Activated CD4-positive, alpha-beta T cell treated with anti-CD3 and anti-CD28 coated beads, Interleukin-2, amount 50 U/mL, for 16 hours (primary cell): Measurements from ENCODE around the gene ELAVL3.
A peak's percentile ranks its signal among the peaks of the same experiment; 100 is the strongest.
"Not testable (repeated sequence)": the region's sequence is repeated elsewhere in the genome, so short reads cannot be mapped to it uniquely, and the experiment has no call there.

ENCODE experiments used
- DNase-seq: peaks from one replicate; pipeline ENCODE4 v3.0.0-alpha.2; 2020

ELAVL3 gene

DNA sequence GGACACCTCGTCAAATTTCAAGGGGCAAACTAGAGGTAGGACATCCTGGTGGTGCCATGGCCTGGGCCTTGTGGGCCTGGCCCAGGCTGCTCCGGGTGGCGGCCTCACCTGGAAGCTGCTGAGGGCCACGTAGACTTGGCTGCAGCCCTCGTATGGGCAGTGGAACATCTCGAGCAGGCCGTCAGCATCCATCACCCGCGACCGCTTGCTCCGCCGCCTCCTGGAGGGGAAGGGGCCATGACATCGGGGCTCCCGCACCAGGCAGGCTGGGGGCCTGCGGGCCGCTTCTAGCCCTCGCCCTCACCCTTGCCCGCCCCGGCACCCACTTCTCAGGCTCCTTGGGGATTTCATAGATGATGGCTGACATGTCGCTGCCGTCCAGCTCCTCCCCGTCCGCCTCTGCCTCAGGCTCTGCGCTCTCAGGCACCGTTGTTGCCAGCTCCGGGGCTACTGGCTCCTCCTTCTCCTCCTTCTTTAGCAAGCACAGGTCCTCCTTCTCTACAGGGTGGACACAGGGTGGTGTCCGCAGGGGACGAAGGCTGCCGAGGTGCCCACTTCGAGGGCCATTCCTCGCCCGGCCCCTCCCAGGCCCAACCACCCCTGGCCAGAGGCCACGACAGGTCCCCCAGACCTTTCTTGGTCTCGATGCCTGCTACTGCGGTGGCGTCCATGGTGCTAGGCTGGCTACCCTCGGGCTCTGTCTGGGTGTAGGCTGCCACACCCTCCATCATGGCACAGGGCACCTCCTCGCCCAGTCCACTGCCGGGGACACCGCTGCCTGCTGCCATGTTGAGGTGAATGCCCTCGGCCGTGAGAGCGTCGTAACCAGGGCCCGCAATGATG is 6.0 kb upstream of the ELAVL3 start:
- no peak for DNase-seq

GRCh38 chr19:11485245-11485837 is 4.5 kb upstream of the ELAVL3 start:
- no peak for DNase-seq

- no peak for DNase-seq
Observed at GRCh38 chr19:11483366-11484111, 2.7 kb upstream of the ELAVL3 start.

DNA sequence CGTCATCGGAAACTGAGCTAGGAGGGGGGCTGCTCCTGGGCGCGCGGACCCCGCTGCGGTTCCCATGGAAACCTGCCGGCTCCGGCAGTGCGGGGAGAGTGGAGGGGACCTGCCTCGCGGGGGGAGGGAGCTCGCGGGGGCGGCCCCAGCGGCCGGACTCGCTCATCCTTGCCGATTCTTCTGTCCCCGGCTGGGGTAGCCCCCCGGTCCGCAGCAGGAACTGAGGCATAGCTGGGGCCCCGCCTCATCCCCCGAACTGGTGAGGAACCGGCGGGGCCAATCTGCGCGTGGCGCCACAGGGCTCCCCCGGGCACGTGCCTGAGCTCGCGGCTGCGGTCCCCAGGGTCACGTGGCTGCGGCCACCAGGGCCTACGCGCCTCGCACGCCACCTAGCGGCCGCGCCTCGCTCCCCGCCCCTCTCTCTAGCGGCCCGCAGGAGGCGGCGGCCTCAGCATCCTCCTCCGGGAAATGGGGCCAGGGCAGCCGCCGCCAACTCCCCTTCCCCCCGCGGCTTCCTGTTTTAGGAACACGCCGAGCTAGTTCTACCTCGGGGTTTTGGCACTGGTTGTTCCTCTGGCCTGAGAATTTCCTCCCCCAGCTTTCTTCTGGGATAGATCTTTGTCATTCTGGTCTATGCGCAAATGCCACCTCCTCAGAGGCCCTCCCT is 1.7 kb upstream of the ELAVL3 start:
- DNase-seq, result peak; percentile 92

DNA sequence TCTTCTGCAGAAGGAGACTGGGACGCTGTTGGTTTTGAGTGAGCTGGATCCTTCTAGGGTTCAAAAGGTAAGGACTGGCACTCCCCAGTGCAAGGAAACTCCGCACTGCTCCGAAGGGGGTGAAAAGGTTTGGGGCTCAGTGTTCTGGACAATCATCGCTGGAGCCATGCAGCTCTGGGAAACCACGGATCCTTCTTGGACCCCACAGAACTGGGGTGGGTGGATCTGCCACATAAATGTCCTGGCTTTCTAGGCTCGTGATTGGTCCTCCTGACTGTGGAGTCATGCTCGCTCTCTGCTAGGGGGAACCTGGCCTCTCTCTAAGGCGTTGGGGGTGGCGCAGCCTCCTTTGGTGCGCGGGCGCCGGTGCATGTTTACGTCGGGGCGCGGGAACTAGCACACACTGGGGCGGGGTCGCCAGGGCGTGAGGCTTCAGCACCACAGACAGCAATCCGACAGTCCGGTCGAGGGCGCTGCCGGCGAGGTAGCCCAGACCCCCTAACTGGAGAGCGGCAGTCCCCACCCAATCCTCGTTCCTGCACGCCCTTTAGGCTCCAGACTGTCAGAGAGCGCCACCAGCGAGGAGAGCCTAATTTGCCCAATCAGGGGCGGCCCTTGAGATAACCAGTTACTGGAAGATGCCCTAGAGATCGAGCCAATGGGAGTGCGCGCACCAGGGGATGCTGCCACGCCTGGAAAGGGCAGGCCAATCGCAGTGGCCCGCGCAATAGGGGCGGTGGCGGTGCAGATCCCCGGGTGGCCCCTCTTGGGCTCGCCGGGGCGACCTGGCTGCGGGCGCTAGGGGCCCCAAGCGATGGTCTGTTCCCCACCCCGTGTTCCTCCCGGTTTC is 913 bp upstream of the ELAVL3 start:
- peak; percentile 86 for DNase-seq

DNA sequence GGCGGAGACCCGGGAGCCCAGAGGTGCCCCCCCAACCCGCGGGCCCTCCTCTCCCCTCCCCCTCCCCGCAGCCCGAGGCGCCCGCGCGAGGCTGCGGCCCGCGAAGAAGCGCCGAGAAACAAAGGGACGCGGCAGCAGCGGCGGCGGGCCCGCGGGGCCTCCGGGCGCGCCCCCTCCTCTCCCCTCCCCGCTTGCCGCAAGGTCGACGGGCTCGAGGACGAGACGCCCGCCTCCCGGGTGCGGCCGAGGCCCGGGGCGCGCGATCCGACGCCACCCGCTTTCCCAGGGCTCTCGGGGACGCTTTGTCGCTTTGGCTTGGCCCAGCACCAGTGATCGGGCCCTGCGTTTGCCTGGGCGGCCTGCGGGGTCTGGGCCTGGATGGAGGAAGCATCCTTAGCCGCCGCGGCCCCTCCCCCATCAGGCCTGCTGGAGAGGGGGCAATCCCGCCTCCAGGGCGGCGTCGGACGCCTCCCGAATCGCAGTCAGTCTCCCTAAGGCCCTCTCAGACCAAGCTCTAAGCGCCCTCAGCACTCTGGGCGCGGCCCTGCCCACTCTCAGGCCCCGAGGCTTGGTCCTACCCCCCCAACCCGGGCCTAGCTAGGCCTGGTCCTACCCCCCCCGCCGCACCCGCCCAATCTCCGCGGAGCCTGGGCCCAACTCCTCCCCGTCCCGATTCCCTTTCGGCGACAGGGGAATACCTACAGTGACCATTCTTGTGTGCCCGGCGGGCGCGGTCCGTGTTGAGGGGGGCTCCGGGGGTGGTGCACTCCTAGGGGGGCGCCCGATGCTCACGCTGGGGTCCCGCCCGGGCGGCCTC is 740 bp downstream of the ELAVL3 start:
- no peak for DNase-seq

- peak; percentile 35 for DNase-seq
Observed at GRCh38 chr19:11479090-11479897, 1.6 kb downstream of the ELAVL3 start.

GRCh38 chr19:11478167-11479089 is 2.4 kb downstream of the ELAVL3 start:
- DNase-seq, result no peak

GRCh38 chr19:11475861-11476260 is 5.0 kb downstream of the ELAVL3 start:
- no peak for DNase-seq

DNA sequence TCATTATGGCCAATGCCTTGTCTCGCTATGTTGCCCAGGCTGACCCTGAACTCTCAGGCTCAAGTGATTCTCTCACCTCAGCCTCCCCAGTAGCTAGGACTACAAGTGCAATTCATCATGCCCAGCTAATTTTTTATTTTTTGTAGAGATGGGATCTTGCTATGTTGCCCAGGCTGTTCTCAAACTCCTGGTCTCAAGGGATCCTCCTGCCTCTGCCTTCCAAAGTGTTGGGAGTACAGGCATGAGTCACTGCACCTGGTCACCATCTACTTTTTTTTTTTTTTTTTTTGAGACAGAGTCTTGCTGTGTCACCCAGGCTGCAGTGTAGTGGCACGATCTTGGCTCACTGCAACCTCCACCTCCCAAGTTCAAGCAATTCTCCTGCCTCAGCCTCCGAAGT is 5.5 kb downstream of the ELAVL3 start:
- DNase-seq, result not testable (repeated sequence)

DNA sequence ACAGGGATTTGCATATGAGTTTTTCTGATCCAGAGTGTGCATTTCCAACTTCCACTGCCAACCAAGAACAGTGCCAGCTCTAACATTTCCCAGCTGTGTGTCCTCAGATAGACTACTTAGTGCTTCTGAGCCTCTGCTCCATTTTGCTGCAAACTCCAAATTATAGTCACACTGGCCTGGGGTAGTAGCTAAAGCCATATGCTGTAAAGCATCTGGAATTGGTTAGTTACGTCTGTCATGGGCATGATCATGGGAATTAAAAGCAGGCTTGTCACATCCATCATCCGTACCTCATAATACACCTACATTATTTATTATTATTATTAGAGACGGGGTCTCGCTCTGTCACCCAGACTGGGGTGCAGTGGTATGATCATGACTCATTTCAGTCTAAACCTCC is 7.1 kb downstream of the ELAVL3 start:
- DNase-seq, result no peak

GRCh38 chr19:11468266-11468845 is 12.5 kb downstream of the ELAVL3 start:
- not testable (repeated sequence) for DNase-seq

GRCh38 chr19:11465600-11465999 is 15.2 kb downstream of the ELAVL3 start:
- no peak for DNase-seq

- no peak for DNase-seq
Observed at GRCh38 chr19:11464333-11465265, 16.2 kb downstream of the ELAVL3 start.

DNA sequence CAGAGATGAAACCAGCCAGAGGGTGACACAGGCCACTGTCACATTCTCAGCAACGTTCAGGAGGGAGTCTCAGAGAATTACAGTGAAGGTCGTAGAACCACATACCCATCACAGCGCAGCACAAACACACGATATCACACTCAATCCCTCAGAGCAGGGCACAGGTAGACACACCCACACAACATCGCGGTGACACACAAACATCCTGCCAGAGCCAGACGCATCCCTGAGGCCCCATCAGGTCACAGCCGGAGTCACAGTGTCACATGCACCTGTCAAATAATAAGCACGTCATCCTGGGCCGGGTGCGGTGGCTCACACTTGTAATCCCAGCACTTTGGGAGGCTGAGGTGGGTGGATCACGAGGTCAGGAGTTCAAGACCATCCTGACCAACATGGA is 17.5 kb downstream of the ELAVL3 start:
- DNase-seq, result no peak

GRCh38 chr19:11461453-11461852 is 19.4 kb downstream of the ELAVL3 start:
- DNase-seq, result no peak

GRCh38 chr19:11460207-11460606 is 20.6 kb downstream of the ELAVL3 start:
- no peak for DNase-seq

- DNase-seq, result not testable (repeated sequence)
Observed at GRCh38 chr19:11458912-11459311, 21.9 kb downstream of the ELAVL3 start.
